Endothelial cell (in vitro differentiated cells): ENCODE measurements around the gene OR52H1. TPM values are rescaled to one million over a fixed set of nuclear protein-coding genes. Genes with fewer than 3 reads are reported as not detected.

Source experiments
- DNase-seq: peaks from one replicate; pipeline ENCODE4 v3.0.0; 2021; ENCODE audit warnings: low spot score
- H3K27ac Mint-ChIP-seq: one replicate; pipeline ENCODE4 v1.8.0; 2021; ENCODE audit warnings: mixed read lengths, inconsistent platforms; ENCODE audit not compliant: unreplicated experiment
- H3K27me3 Mint-ChIP-seq: one replicate; pipeline ENCODE4 v1.8.0; 2021; ENCODE audit warnings: mild to moderate bottlenecking, moderate library complexity, mixed read lengths, inconsistent platforms; ENCODE audit not compliant: unreplicated experiment
- H3K36me3 Mint-ChIP-seq: one replicate; pipeline ENCODE4 v1.8.0; 2021; ENCODE audit warnings: mild to moderate bottlenecking, low read depth, mixed read lengths, inconsistent platforms; ENCODE audit not compliant: unreplicated experiment
- H3K4me1 Mint-ChIP-seq: one replicate; pipeline ENCODE4 v1.8.0; 2021; ENCODE audit warnings: mild to moderate bottlenecking, mixed read lengths, inconsistent platforms; ENCODE audit not compliant: unreplicated experiment
- H3K4me3 Mint-ChIP-seq: one replicate; pipeline ENCODE4 v1.8.0; 2021; ENCODE audit warnings: mild to moderate bottlenecking, mixed read lengths, inconsistent platforms; ENCODE audit not compliant: unreplicated experiment
- H3K9me3 Mint-ChIP-seq: one replicate; pipeline ENCODE4 v1.8.0; 2021; ENCODE audit warnings: mixed read lengths, inconsistent platforms; ENCODE audit not compliant: unreplicated experiment
- total RNA-seq: library from RNA; stranded (reverse); fragmentation: NEBNext Ultra II Directional; extraction: Animal tissue kit (Norgen Biotek cat#: 25700); gene quantifications from one replicate; pipeline ENCODE4 v1.2.1, GENCODE V29; 2021; ENCODE audit not compliant: unreplicated experiment
- TF ChIP-seq, protein P1 (sequence below): fragments of 200-600 bp; sonication (generic); IDR thresholded peaks from one replicate; pipeline ENCODE4 v1.5.0; 2021; ENCODE audit warnings: antibody characterized with exemption; ENCODE audit not compliant: unreplicated experiment

Gene OR52H1
- total RNA-seq, 1 donor from 2014 or later, result 2.1 TPM

DNA sequence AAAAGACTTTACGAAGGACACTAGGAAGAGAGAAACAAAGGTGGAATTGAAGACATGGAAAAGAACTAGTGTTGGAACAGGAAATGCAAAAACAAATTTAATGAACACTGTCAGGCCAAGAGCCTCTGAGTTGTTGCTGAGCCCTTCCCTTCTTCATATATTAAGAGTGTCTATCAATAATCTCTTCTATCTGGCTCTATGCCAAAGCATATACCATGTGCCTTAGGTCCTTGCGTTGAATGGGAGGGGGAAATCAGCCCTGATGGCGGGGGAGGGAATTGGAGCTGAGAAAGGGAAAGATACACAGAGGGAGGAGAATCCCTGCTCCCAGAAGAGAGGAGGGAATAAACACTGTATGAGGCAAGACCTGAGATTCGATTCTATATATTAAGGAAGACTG lies 26.8 kb upstream of the OR52H1 start:
- Mint-ChIP-seq H3K27ac (no peak overlapping the region), H3K36me3 (no peaks in the 10 kb centered on the region), H3K4me1 (no peaks in the 10 kb centered on the region), H3K27me3 (no peaks in the 10 kb centered on the region), H3K9me3 (no peaks in the 10 kb centered on the region), H3K4me3 (no peak overlapping the region)
- TF ChIP-seq, protein P1, sequence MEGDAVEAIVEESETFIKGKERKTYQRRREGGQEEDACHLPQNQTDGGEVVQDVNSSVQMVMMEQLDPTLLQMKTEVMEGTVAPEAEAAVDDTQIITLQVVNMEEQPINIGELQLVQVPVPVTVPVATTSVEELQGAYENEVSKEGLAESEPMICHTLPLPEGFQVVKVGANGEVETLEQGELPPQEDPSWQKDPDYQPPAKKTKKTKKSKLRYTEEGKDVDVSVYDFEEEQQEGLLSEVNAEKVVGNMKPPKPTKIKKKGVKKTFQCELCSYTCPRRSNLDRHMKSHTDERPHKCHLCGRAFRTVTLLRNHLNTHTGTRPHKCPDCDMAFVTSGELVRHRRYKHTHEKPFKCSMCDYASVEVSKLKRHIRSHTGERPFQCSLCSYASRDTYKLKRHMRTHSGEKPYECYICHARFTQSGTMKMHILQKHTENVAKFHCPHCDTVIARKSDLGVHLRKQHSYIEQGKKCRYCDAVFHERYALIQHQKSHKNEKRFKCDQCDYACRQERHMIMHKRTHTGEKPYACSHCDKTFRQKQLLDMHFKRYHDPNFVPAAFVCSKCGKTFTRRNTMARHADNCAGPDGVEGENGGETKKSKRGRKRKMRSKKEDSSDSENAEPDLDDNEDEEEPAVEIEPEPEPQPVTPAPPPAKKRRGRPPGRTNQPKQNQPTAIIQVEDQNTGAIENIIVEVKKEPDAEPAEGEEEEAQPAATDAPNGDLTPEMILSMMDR, result no peak
- DNase-seq, result no peak

DNA sequence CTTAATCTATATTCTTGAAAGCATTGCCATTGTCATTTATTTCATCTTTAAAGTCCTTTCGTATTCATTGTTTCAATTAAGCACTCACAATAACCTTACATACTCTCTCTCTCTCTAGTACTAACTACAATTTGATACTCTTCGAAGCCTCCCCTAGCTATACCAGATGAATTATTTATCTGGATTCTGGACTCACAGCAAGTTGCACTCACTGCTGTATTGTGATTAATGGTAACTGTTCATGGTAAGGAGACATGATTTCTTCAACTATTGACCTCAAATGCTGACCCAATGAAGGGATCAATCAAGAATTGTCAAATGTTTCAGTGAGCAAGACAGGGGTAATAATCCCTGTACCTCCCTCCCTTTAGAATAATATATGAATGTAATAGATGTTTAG lies 26.3 kb upstream of the OR52H1 start:
- H3K4me3 Mint-ChIP-seq, result no peak overlapping the region
- TF ChIP-seq, protein P1, result no peak
- no peaks in the 10 kb centered on the region for H3K4me1 Mint-ChIP-seq
- H3K27me3 Mint-ChIP-seq, result no peaks in the 10 kb centered on the region
- H3K36me3 Mint-ChIP-seq, result no peaks in the 10 kb centered on the region
- H3K9me3 Mint-ChIP-seq, result no peaks in the 10 kb centered on the region
- no peak overlapping the region for H3K27ac Mint-ChIP-seq
- DNase-seq, result no peak

DNA sequence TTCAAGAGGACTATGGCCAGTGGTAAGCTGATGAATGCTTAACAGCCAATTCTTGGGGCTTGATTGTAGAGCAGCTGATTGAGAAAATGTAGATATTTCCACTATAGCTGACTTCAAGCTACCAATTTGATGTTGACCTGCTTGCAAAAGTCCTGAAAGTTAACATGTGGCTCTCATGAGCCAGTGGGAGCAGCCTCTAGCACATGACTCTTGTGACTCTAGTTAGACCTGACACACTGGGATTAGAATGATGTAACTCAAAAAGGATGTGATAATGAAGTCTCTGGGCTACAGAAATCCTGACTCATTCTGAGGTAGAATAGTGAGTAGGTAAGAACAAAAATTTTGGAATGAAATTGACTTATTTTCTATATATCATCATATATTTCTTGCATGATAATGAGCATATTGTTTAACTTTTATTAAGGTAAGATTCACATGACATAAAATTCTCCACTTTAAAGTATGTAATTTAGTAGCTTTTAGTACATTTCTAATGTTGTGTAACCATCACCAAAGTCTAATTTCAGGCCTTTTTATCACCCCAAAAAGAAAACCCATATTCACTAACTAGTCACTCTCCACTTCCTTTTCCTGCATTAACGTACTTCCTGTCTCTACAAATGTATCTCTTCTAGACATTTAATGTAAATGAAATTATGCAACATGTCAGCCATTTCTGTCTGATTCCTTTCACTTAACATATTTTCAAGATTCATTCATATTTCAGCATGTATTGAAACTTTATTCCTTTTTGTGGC lies 16.1 kb upstream of the OR52H1 start:
- TF ChIP-seq, protein P1, result no peak
- Mint-ChIP-seq H3K27ac (no peak overlapping the region), H3K4me1 (peaks cover 5% of the 10 kb centered on the region), H3K27me3 (no peaks in the 10 kb centered on the region), H3K36me3 (no peaks in the 10 kb centered on the region), H3K9me3 (no peaks in the 10 kb centered on the region), H3K4me3 (no peak overlapping the region)
- DNase-seq, result no peak

DNA sequence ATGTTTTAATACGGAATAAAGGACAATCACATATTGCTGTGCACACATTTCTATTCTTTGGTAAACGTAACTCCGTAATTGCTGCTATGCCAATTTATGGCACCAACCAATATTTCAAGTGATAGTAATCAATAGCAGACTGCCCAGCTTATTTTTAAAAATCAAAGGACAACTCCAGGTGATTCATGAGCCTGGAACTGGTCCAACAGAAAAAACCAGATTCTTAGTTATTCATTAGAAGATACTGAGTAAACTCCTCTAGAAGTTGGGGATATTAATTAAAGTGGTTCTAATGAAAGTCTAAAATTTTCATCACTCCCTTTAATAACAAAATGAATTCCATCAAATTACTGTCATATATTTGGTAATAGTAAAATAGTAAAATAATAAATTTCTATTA lies 9.4 kb upstream of the OR52H1 start:
- peaks cover 10% of the 10 kb centered on the region for H3K4me1 Mint-ChIP-seq
- no peaks in the 10 kb centered on the region for H3K36me3 Mint-ChIP-seq
- no peak overlapping the region for H3K4me3 Mint-ChIP-seq
- no peak for DNase-seq
- no peaks in the 10 kb centered on the region for H3K27me3 Mint-ChIP-seq
- H3K9me3 Mint-ChIP-seq, result no peaks in the 10 kb centered on the region
- no peak overlapping the region for H3K27ac Mint-ChIP-seq
- TF ChIP-seq, protein P1, result no peak

DNA sequence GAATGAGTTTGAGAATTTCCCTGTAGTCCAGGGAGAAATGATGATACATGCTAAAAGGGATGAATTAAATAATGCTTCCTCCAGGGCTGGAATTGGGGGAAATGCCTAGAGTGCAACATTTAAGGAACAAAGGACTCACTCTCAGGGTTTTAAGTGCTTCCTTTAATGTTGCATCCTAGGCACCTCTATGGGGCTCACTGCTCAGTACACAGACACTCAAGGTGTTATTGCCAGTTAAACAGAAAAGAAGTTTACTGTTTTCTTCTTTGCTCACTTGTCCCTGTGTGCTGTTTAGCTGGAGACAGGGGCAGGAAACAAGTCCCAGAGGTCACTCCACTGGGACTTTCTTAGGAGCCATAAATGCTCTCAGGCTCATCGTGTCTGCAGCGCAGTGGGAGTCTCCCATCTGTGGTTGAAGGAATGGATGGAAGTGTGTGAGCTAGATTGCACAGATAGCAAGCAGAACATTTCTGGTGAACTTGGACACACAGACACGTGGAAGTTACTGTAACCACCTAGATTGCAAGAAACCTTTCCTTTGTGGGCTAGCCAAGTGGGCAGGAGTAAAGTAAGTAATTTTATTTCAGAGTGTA lies 8.4 kb upstream of the OR52H1 start:
- no peak for DNase-seq
- Mint-ChIP-seq H3K27ac (no peak overlapping the region), H3K4me1 (peaks cover 10% of the 10 kb centered on the region), H3K4me3 (no peak overlapping the region), H3K36me3 (no peaks in the 10 kb centered on the region), H3K9me3 (no peaks in the 10 kb centered on the region), H3K27me3 (no peaks in the 10 kb centered on the region)
- TF ChIP-seq, protein P1, result no peak
